ENCODE measurements around the gene PSMG4.
A peak's percentile ranks its signal among the peaks of the same experiment; 100 is the strongest.

GRCh38 chr6:3259491-3259958 lies 778 bp downstream of the PSMG4 start:
- TF ChIP-seq TAF1 (IDR thresholded peaks at IDR 0.05; ENCODE audit: borderline replicate concordance, insufficient read depth, low read length) (peak; percentile 73; the same call in 1 of the 2 replicates), POLR2AphosphoS5 (IDR thresholded peaks at IDR 0.05; ENCODE audit: low read depth, low read length) (no peak; the same call in none of the 2 replicates)

Data from PFSK-1 (cell line).